ENCODE data around the gene ZNF584.
"Not testable (repeated sequence)": the region's sequence is repeated elsewhere in the genome, so short reads cannot be mapped to it uniquely, and the experiment has no call there.

The ZNF584 gene

GRCh38 chr19:58407658-58408151, 744 bp upstream of the ZNF584 start:
- DNase-seq = no peak

GRCh38 chr19:58409010-58409790, 751 bp downstream of the ZNF584 start:
- DNase-seq = peak; percentile 44

- no peak for DNase-seq
Measured at GRCh38 chr19:58416604-58417003, 8.2 kb downstream of the ZNF584 start.

DNA sequence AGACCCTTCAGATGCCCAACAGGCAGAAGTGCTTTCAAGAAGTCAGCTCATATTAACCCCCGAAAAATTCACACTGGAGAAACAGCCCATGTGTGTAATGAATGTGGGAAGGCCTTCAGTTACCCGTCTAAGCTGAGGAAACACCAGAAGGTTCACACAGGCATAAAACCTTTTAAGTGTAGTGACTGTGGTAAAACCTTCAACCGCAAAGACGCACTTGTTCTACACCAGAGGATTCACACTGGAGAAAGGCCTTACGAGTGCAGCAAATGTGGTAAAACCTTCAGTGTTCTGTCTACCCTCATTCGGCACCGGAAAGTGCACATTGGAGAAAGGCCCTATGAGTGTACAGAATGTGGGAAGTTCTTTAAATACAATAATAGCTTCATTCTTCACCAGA, 8.6 kb downstream of the ZNF584 start:
- no peak for DNase-seq

DNA sequence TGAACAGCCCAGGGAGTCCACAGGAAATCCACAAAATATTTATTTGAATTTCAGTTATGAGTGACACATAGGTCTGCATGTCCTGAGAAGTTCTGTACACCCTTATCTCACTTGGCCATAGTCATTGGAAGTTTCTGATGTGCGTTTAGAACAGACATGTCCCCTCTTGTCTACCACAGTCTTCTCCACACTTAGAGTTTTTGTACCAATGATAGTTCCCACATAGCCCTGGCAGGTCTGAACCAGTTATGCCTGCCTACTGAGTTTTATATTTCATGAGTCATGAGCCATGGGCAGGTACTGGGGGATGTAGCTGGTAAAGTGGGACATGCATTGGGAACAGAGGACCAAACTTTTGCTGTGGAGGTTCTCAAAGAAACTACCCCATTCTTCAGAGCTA, 20.2 kb downstream of the ZNF584 start:
- no peak for DNase-seq

- DNase-seq = no peak
Measured at GRCh38 chr19:58429745-58430144, 21.3 kb downstream of the ZNF584 start.

DNA sequence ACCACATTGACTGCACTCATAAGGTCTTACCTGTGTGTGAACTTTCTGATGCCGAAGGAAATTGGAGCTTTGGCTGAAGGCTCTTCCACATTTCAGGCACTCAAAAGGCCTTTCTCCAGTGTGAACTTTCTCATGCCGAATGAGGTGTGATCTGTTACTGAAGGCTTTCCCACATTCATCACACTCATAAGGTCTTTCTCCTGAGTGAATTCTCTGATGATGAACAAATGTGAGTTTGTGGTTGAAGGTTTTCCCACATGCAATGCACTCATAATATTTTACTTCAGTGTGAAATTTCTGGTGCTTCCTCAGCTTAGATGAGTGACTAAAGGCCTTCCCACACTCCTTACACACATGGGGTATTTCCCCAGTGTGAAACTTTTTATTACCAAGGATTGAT, 25.8 kb downstream of the ZNF584 start:
- DNase-seq = no peak

DNA sequence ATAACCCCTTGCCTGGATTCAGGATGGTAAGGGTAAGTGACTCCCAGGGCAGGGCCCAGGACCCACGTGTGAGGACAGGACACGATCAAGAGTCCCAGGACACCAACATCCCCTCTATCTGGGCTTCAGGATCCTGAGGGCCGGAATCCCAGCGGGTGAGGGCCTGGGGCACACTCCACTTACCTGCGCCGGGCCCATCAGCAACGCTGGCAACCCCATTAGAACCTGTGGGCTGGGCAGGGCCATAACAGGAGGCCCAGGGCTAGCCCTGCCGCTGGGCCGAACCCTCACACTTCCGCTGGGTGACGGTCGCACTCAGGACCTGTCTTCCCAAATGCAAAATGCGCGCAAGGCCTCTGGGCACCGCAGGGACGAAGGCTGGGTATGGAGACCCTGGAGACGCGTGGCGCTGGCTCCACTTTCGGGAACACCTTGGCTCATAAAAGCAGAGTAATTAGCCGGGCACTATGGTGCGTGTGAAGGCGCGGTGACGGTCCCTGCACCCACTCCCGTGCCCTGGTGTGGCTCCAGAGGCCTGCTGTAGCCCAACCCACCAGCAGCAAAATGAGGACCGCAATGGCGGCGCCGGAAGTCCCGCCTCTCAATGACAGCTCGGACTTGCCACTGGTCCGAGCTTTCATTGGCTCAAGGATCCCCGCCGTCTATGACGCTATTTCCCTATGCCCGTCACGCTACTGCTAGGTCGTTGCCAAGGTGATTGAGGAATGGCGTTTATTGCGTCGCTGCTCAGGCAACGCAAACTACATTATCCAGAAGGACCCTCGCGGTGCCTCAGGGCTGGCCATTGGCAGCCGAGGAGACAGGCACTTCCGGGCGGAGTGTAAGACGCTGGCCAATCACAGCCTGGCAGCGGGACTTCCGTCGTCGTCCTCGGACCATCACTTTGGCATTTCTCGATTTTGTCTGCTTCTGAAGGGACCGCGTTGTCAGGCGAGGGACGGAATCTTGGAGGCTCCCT, 31.4 kb downstream of the ZNF584 start, which contains the start of gene ZNF132:
TSS of gene ZNF132 (minus strand) at position 578 of the 979 bp plus-strand sequence. CDS start at position 246, 332 bp downstream.
- peak; percentile 93 for DNase-seq

- DNase-seq = no peak
Measured at GRCh38 chr19:58440556-58440955, 32.1 kb downstream of the ZNF584 start.

DNA sequence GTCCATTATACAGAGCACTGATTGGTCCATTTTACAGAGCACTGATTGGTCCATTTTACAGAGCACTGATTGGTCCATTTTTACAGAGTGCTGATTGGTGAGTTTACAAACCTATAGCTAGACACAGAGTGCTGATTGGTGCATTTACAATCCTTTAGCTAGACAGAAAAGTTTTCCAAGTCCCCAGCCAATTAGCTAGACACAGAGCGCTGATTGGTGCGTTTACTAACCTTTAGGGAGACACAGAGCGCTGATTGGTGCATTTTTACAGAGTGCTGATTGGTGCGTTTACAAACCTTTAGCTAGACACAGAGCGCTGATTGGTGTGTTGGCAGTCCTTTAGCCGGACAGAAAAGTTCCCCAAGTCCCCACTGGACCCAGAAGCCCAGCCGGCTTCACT, 34.5 kb downstream of the ZNF584 start:
- not testable (repeated sequence) for DNase-seq

DNA sequence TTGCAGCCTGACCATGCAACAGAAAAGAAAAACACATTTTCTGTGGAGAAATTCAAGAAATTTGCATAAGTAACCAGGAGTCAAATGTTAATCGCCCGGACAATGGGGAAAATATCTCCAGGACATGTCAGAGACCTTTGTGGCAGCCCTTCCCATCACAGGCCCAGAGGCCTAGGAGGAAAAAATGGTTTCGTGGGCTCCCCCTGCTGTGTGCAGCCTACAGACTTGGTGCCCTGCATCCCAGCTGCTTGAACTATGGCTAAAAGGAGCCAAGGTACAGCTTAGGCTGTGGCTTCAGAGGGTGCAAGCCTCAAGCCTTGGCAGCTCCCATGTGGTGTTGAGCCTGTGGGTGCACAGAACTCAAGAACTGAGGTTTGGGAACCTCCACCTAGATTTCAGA, 40.4 kb downstream of the ZNF584 start:
- DNase-seq = not testable (repeated sequence)

- not testable (repeated sequence) for DNase-seq
Measured at GRCh38 chr19:58449980-58450379, 41.5 kb downstream of the ZNF584 start.

- DNase-seq = peak; percentile 52
Measured at GRCh38 chr19:58450856-58451357, 42.5 kb downstream of the ZNF584 start.

GRCh38 chr19:58451358-58452101, 43.1 kb downstream of the ZNF584 start, which contains the start of gene ZNF324B:
TSS of gene ZNF324B (plus strand) at chr19:58451622. CDS start at chr19:58453702, 2,080 bp downstream.
- peak; percentile 98 for DNase-seq

- no peak for DNase-seq
Measured at GRCh38 chr19:58453743-58454142, 45.3 kb downstream of the ZNF584 start.

DNA sequence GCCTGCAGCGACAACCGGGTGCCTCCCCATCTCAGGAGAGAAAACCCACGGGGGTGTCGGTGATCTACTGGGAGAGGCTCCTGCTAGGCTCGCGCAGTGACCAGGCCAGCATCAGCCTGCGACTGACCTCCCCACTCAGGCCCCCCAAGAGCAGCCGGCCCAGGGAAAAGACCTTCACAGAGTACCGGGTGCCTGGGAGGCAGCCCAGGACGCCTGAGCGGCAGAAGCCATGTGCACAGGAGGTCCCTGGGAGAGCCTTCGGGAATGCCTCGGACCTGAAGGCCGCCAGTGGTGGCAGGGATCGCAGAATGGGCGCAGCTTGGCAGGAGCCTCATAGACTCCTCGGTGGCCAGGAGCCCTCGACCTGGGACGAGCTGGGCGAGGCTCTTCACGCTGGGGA, 46.9 kb downstream of the ZNF584 start:
- DNase-seq = no peak

DNA sequence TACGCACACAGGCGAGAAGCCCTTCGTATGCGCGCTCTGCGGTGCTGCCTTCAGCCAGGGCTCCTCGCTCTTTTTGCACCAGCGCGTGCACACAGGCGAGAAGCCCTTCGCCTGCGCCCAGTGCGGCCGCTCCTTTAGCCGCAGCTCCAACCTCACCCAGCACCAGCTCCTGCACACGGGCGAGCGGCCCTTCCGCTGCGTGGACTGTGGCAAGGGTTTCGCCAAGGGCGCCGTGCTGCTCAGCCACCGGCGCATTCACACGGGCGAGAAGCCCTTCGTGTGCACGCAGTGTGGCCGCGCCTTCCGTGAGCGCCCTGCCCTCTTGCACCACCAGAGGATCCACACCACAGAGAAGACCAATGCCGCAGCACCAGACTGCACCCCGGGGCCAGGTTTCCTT, 47.7 kb downstream of the ZNF584 start:
- DNase-seq = no peak

GRCh38 chr19:58460039-58460438, 51.6 kb downstream of the ZNF584 start:
- DNase-seq = no peak

- no peak for DNase-seq
Measured at GRCh38 chr19:58466089-58466759, 57.8 kb downstream of the ZNF584 start.

DNA sequence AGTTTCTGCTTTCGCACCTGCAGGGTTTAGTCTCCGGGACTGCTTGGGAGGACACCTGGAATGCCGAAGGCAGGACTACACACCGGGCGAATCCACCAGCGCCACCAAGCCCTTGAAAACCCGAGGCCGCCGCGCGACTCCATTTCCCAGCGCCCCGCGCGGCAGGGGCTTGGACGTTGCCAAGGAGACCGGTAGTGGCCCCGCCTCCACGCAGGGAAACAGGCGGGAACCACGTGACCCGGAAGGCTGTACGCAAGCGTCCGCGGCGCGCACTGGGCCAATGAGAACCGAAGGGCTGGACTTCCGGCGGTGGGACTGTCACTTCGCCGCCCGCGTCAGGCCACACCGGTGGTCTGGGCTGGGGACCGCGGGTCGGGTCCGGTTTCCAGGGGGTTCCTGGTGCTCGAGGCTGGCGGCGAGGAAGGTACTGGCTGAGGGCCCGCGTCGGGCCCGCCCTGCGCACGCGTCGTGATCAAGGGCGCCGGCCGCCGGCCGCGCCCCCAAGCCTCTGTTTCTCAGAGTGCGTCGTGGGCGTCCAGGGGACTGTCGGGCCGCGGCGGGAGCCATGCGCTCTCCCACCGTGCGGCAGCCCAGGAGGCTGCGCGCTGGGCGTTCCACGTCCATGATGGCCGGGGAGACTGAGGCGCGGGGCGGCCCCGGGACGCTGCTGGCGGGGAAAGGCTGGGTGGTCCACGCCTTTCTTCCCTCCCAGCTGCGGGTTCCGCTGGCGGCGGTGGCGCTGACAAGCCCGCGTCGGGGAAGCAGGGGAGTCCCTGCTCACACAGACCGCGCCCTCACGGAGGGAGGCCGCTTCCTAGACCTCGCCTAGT, 58.5 kb downstream of the ZNF584 start, which contains the start of gene ZNF324:
TSS of gene ZNF324 (plus strand) at position 321 of the 830 bp plus-strand sequence. CDS start 2,106 bp downstream, outside the sequence.
- peak; percentile 99 for DNase-seq
